GM06990 (cell line): ENCODE measurements around the gene EML1.

Experiments used
- DNase-seq: peaks from one replicate; pipeline ENCODE4 v3.0.0-alpha.2; 2011; ENCODE audit not compliant: insufficient read length; ENCODE audit errors: extremely low read depth
- H3K27me3 ChIP-seq: replicated peaks from 2 replicates; pipeline ENCODE4 v1.6.0; 2011; ENCODE audit warnings: low read length; ENCODE audit not compliant: control insufficient read depth, insufficient read depth
- H3K36me3 ChIP-seq: 2 replicates; pipeline ENCODE4 v1.5.1; 2011; ENCODE audit warnings: low read length; ENCODE audit not compliant: control insufficient read depth, insufficient read depth
- H3K4me3 ChIP-seq: replicated peaks from 2 replicates; pipeline ENCODE4 v1.5.1; 2011; ENCODE audit warnings: low read depth, mild to moderate bottlenecking, control low read depth, low read length
- CTCF ChIP-seq: IDR thresholded peaks from 2 replicates; pipeline ENCODE4 v1.5.1; 2011; ENCODE audit warnings: low read length, control low read depth, mild to moderate bottlenecking, inconsistent platforms; ENCODE audit not compliant: insufficient read depth, poor library complexity, severe bottlenecking

Gene EML1

GRCh38 chr14:99971087-99971940, 178.1 kb downstream of the EML1 start:
- peak overlapping the region; percentile 69 for H3K4me3 ChIP-seq
- H3K36me3 ChIP-seq: no peaks in the 10 kb centered on the region
- peaks cover 2% of the 10 kb centered on the region; the same call in 1 of the 2 replicates for H3K27me3 ChIP-seq
- TF ChIP-seq CTCF: no peak
- DNase-seq: peak; percentile 84

GRCh38 chr14:99971941-99972747, 178.9 kb downstream of the EML1 start:
- Histone ChIP-seq H3K4me3 (peak overlapping the region; percentile 69), H3K27me3 (peaks cover 2% of the 10 kb centered on the region; the same call in 1 of the 2 replicates), H3K36me3 (no peaks in the 10 kb centered on the region)
- peak; percentile 31 for DNase-seq
- TF ChIP-seq CTCF: no peak

- Histone ChIP-seq H3K27me3 (peaks cover 2% of the 10 kb centered on the region; the same call in 1 of the 2 replicates), H3K36me3 (no peaks in the 10 kb centered on the region), H3K4me3 (peak overlapping the region; percentile 69)
- no peak for TF ChIP-seq CTCF
- no peak for DNase-seq
These were observed 179.7 kb downstream of the EML1 start for GRCh38 chr14:99972748-99973466.

GRCh38 chr14:99975190-99975589, 182.0 kb downstream of the EML1 start:
- no peak for DNase-seq
- Histone ChIP-seq H3K4me3 (no peak overlapping the region), H3K27me3 (no peaks in the 10 kb centered on the region; the same call in 1 of the 2 replicates), H3K36me3 (no peaks in the 10 kb centered on the region)
- no peak for TF ChIP-seq CTCF

GRCh38 chr14:99976021-99976420, 182.8 kb downstream of the EML1 start:
- Histone ChIP-seq H3K27me3 (no peaks in the 10 kb centered on the region; the same call in 1 of the 2 replicates), H3K4me3 (no peak overlapping the region), H3K36me3 (no peaks in the 10 kb centered on the region)
- no peak for DNase-seq
- TF ChIP-seq CTCF: no peak
